HEK293 (cell line): ENCODE data around the gene RBBP5.

ENCODE experiments used
- CTCF ChIA-PET: fragments of 350-600 bp; formaldehyde crosslinking; extraction: SDS; loops from one replicate; lab custom pipeline; 2021; ENCODE audit warnings: antibody characterized with exemption; lab: Yijun Ruan, JAX
- POLR2A ChIA-PET: fragments of 300-600 bp; formaldehyde crosslinking; extraction: SDS; loops from one replicate; lab custom pipeline; 2020; ENCODE audit warnings: antibody characterized with exemption, inconsistent platforms; lab: Yijun Ruan, JAX
- H3K27ac ChIP-seq: fragments of 200-500 bp; sonication (Bioruptor generic); 2 replicates; pipeline ENCODE4 v1.5.1; 2014; ENCODE audit warnings: low read depth, low read length, control low read depth, inconsistent platforms; ENCODE audit errors: extremely low read depth
- H3K36me3 ChIP-seq, 2 experiments: fragments of 200-500 bp in 1 of 2; sonication (Bioruptor generic) in 1 of 2; 1 replicate in 1 of 2; 2 replicates in 1 of 2; pipeline ENCODE4 v1.5.1; 2014 to 2017; ENCODE audit warnings: inconsistent platforms in 2 of 2, low read length in 2 of 2; ENCODE audit not compliant: control insufficient read depth in 2 of 2, insufficient read depth in 1 of 2
- H3K4me1 ChIP-seq: fragments of 200-500 bp; sonication (Bioruptor generic); 2 replicates; pipeline ENCODE4 v1.5.1; 2014; ENCODE audit warnings: mild to moderate bottlenecking, low read length, inconsistent platforms; ENCODE audit not compliant: control insufficient read depth, insufficient read depth
- H3K4me3 ChIP-seq: 2 replicates; pipeline ENCODE4 v1.5.1; 2011; ENCODE audit warnings: low read depth, mild to moderate bottlenecking, control low read depth, low read length, moderate library complexity
- H3K9me3 ChIP-seq: fragments of 200-500 bp; sonication (Bioruptor generic); 2 replicates; pipeline ENCODE4 v1.5.1; 2014; ENCODE audit warnings: low read depth, low read length, inconsistent platforms; ENCODE audit not compliant: control insufficient read depth, insufficient read depth
- BCL11A ChIP-seq: fragments of 450-650 bp; formaldehyde crosslinking; IDR thresholded peaks from 2 replicates; pipeline ENCODE4 v1.5.1; 2016; ENCODE audit warnings: low read depth, missing biosample characterization, missing genetic modification characterization
- CTCF ChIP-seq: fragments of 450-650 bp; formaldehyde crosslinking; IDR thresholded peaks from 2 replicates; pipeline ENCODE4 v1.5.1; 2016; ENCODE audit warnings: missing biosample characterization, missing genetic modification characterization
- FEZF1 ChIP-seq: fragments of 450-650 bp; formaldehyde crosslinking; IDR thresholded peaks from 2 replicates; pipeline ENCODE4 v1.5.1; 2016; ENCODE audit warnings: missing biosample characterization, missing genetic modification characterization
- GLI2 ChIP-seq: fragments of 450-650 bp; formaldehyde crosslinking; IDR thresholded peaks from 2 replicates; pipeline ENCODE4; 2017; ENCODE audit warnings: missing biosample characterization, missing genetic modification characterization, low read depth, borderline replicate concordance
- PATZ1 ChIP-seq: fragments of 450-650 bp; formaldehyde crosslinking; IDR thresholded peaks from 2 replicates; pipeline ENCODE4 v1.5.1; 2016; ENCODE audit warnings: missing biosample characterization, missing genetic modification characterization
- RBAK ChIP-seq: fragments of 450-650 bp; formaldehyde crosslinking; IDR thresholded peaks from 2 replicates; pipeline ENCODE4 v1.5.1; 2016; ENCODE audit warnings: missing biosample characterization, missing genetic modification characterization
- SALL2 ChIP-seq: fragments of 450-650 bp; formaldehyde crosslinking; IDR thresholded peaks from 2 replicates; pipeline ENCODE4 v1.5.0; 2017; ENCODE audit warnings: missing biosample characterization, mild to moderate bottlenecking, missing genetic modification characterization, borderline replicate concordance
- SCRT1 ChIP-seq: fragments of 450-650 bp; formaldehyde crosslinking; IDR thresholded peaks from 2 replicates; pipeline ENCODE4 v1.5.1; 2016; ENCODE audit warnings: missing biosample characterization, missing genetic modification characterization, borderline replicate concordance
- SCRT2 ChIP-seq: fragments of 450-650 bp; formaldehyde crosslinking; IDR thresholded peaks from 2 replicates; pipeline ENCODE4 v1.5.1; 2016; ENCODE audit warnings: missing biosample characterization, missing genetic modification characterization
- ZBTB26 ChIP-seq: fragments of 450-650 bp; formaldehyde crosslinking; optimal IDR thresholded peaks from 2 replicates; pipeline ENCODE3; 2016; ENCODE audit warnings: missing biosample characterization, mild to moderate bottlenecking, missing genetic modification characterization
- ZNF133 ChIP-seq: fragments of 450-650 bp; formaldehyde crosslinking; IDR thresholded peaks from 2 replicates; pipeline ENCODE4 v1.5.1; 2016; ENCODE audit warnings: missing biosample characterization, missing genetic modification characterization
- ZNF155 ChIP-seq: fragments of 450-650 bp; formaldehyde crosslinking; IDR thresholded peaks from 2 replicates; pipeline ENCODE4 v1.5.1; 2016; ENCODE audit warnings: missing biosample characterization, missing genetic modification characterization
- ZNF2 ChIP-seq: fragments of 450-650 bp; formaldehyde crosslinking; IDR thresholded peaks from 2 replicates; pipeline ENCODE4 v1.5.1; 2016; ENCODE audit warnings: missing biosample characterization, missing genetic modification characterization
- ZNF214 ChIP-seq: fragments of 450-650 bp; formaldehyde crosslinking; IDR thresholded peaks from 2 replicates; pipeline ENCODE4 v1.5.1; 2017; ENCODE audit warnings: missing biosample characterization, mild to moderate bottlenecking, missing genetic modification characterization, borderline replicate concordance
- ZNF292 ChIP-seq: fragments of 450-650 bp; formaldehyde crosslinking; IDR thresholded peaks from 2 replicates; pipeline ENCODE4 v1.5.1; 2016; ENCODE audit warnings: low read depth, missing biosample characterization, missing genetic modification characterization, borderline replicate concordance
- ZNF335 ChIP-seq: fragments of 450-650 bp; formaldehyde crosslinking; conservative IDR thresholded peaks from 2 replicates; pipeline ENCODE4 v1.5.1; 2016; ENCODE audit warnings: missing biosample characterization, missing genetic modification characterization
- ZNF354C ChIP-seq: fragments of 450-650 bp; formaldehyde crosslinking; IDR thresholded peaks from 2 replicates; pipeline ENCODE4 v1.5.1; 2016; ENCODE audit warnings: missing biosample characterization, missing genetic modification characterization, low read depth, borderline replicate concordance
- ZNF362 ChIP-seq: fragments of 450-650 bp; formaldehyde crosslinking; IDR thresholded peaks from 2 replicates; pipeline ENCODE4 v1.5.1; 2016; ENCODE audit warnings: missing biosample characterization, missing genetic modification characterization
- ZNF426 ChIP-seq: fragments of 450-650 bp; formaldehyde crosslinking; IDR thresholded peaks from 2 replicates; pipeline ENCODE4 v1.5.1; 2017; ENCODE audit warnings: missing biosample characterization, missing genetic modification characterization, mild to moderate bottlenecking, inconsistent platforms, moderate library complexity
- ZNF488 ChIP-seq: fragments of 450-650 bp; formaldehyde crosslinking; IDR thresholded peaks from 2 replicates; pipeline ENCODE4 v1.5.1; 2016; ENCODE audit warnings: missing biosample characterization, missing genetic modification characterization
- ZNF571 ChIP-seq: fragments of 450-650 bp; formaldehyde crosslinking; IDR thresholded peaks from 2 replicates; pipeline ENCODE4 v1.5.0; 2017; ENCODE audit warnings: missing biosample characterization, missing genetic modification characterization
- ZNF600 ChIP-seq: fragments of 450-650 bp; formaldehyde crosslinking; IDR thresholded peaks from 2 replicates; pipeline ENCODE4 v1.5.1; 2016; ENCODE audit warnings: missing biosample characterization, missing genetic modification characterization
- ZNF621 ChIP-seq: fragments of 450-650 bp; formaldehyde crosslinking; IDR thresholded peaks from 2 replicates; pipeline ENCODE4 v1.5.1; 2017; ENCODE audit warnings: missing biosample characterization, missing genetic modification characterization
- ZNF623 ChIP-seq: fragments of 450-650 bp; formaldehyde crosslinking; IDR thresholded peaks from 2 replicates; pipeline ENCODE4 v1.5.1; 2016; ENCODE audit warnings: missing biosample characterization, missing genetic modification characterization
- ZNF629 ChIP-seq: fragments of 450-650 bp; formaldehyde crosslinking; IDR thresholded peaks from 2 replicates; pipeline ENCODE4 v1.5.1; 2017; ENCODE audit warnings: missing biosample characterization, missing genetic modification characterization
- ZNF654 ChIP-seq: fragments of 450-650 bp; formaldehyde crosslinking; IDR thresholded peaks from 2 replicates; pipeline ENCODE4 v1.5.1; 2016; ENCODE audit warnings: low read depth, missing biosample characterization, missing genetic modification characterization
- ZNF664 ChIP-seq: fragments of 450-650 bp; formaldehyde crosslinking; IDR thresholded peaks from 2 replicates; pipeline ENCODE4 v1.5.1; 2016; ENCODE audit warnings: missing biosample characterization, missing genetic modification characterization
- ZSCAN16 ChIP-seq: fragments of 450-650 bp; formaldehyde crosslinking; IDR thresholded peaks from 2 replicates; pipeline ENCODE4 v1.5.1; 2016; ENCODE audit warnings: missing biosample characterization, missing genetic modification characterization

RBBP5 gene

GRCh38 chr1:205141236-205142101, 19.7 kb upstream of the RBBP5 start:
- H3K36me3 ChIP-seq, result no peaks in the 10 kb centered on the region; a peak in 1 of 3 replicates
- POLR2A ChIA-PET, result interaction anchor here (1.0 to 1.7 kb wide), 2 partner anchors 19 to 20 kb away, joined by 3 to 6 read pairs; partner anchors contain the start of gene RBBP5
- H3K4me1 ChIP-seq, result no peaks in the 10 kb centered on the region
- no peak overlapping the region for H3K27ac ChIP-seq
- CTCF ChIA-PET, result interaction anchor here (0.6 to 2.9 kb wide), 42 partner anchors 8 to 329 kb away, joined by 3 to 29 read pairs (median 5); partner anchors contain the start of genes RBBP5 and TMCC2
- H3K9me3 ChIP-seq, result no peaks in the 10 kb centered on the region
- H3K4me3 ChIP-seq, result no peak overlapping the region
- TF ChIP-seq ZNF600 (peak; percentile 38; the same call in 1 of the 2 replicates), ZNF654 (tag by site-specific recombination) (peak; percentile 76), ZNF488 (tag by site-specific recombination) (no peak), CTCF (peak; percentile 67), ZNF2 (peak; percentile 62), ZNF362 (peak; percentile 53; the same call in 1 of the 2 replicates), ZNF354C (no peak), ZNF664 (peak; percentile 70), SALL2 (tag by site-specific recombination) (no peak), ZNF335 (peak; percentile 51; the same call in 1 of the 2 replicates)

- Histone ChIP-seq H3K9me3 (no peaks in the 10 kb centered on the region), H3K4me1 (no peaks in the 10 kb centered on the region), H3K27ac (no peak overlapping the region), H3K4me3 (no peak overlapping the region), H3K36me3 (no peaks in the 10 kb centered on the region; a peak in 1 of 3 replicates)
- TF ChIP-seq RBAK (tag by site-specific recombination) (no peak), ZBTB26 (no peak), FEZF1 (tag by site-specific recombination) (no peak), ZNF664 (no peak), ZNF600 (no peak), ZNF621 (no peak), BCL11A (tag by site-specific recombination) (no peak), ZNF133 (no peak), ZNF571 (tag by site-specific recombination) (no peak), ZNF629 (tag by site-specific recombination) (no peak), ZNF623 (tag by site-specific recombination) (no peak), ZNF214 (tag by site-specific recombination) (no peak), ZNF292 (tag by site-specific recombination) (no peak), PATZ1 (tag by site-specific recombination) (no peak), ZSCAN16 (no peak), SCRT2 (tag by site-specific recombination) (no peak), ZNF426 (tag by site-specific recombination) (no peak), ZNF155 (tag by site-specific recombination) (no peak), SCRT1 (no peak), GLI2 (no peak)
- CTCF ChIA-PET, result interaction anchor here (0.7 to 2.9 kb wide), 9 partner anchors 10 to 122 kb away, joined by 3 to 29 read pairs (median 5); no protein-coding TSS in a partner anchor
- POLR2A ChIA-PET, result interaction anchor here (1.7 kb wide), 1 partner anchor 19 kb away, joined by 6 read pairs; the partner anchor contains the start of gene RBBP5
Observed at GRCh38 chr1:205140113-205140512, 18.3 kb upstream of the RBBP5 start.
